ENCODE data around the gene TSPAN8.
A peak's percentile ranks its signal among the peaks of the same experiment; 100 is the strongest.
"Not testable (repeated sequence)": the region's sequence is repeated elsewhere in the genome, so short reads cannot be mapped to it uniquely, and the experiment has no call there.

TSPAN8 gene

DNA sequence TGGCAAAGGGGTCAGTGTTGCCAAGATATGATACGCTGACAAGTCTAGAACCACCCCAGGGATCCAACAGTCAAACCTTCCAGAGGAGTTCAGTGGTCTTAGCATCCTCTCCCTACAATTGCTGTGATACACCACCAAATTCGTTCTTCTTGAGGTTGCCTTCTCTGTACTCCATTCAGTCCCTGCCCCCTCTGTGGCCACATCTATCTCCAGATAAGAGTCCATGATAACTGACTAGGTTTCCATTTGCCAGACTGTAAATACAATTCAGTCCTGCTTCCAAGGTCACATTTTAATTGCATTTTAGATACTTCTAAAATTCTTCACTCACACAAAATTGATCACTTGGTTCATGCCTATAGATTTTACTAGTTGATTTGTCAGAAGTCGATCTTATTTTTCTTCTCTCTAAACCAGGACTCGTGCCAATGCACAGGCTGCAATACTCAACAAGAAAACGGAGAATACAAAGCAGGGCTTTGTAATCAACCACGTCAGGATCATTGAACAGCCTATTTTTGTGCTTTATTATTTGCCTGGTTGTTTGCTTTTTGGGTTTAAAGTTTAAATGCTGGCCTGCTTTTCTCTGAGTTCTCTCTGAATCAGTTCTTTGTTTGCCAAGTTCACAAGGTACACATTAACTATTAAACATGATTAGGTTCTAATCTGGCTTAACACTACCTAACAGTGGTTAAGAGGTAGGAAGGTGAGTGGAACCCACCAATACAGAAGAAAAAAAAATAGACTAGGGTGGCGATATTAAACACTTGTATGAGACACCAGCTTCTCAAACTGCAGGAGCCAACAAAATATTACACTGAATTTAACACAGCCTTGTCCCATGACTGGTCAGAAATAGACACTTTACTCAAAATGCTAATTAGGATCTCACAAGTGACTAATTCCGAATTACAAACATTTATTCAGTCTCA, 5.3 kb upstream of the TSPAN8 start:
- DNase-seq, result no peak

DNA sequence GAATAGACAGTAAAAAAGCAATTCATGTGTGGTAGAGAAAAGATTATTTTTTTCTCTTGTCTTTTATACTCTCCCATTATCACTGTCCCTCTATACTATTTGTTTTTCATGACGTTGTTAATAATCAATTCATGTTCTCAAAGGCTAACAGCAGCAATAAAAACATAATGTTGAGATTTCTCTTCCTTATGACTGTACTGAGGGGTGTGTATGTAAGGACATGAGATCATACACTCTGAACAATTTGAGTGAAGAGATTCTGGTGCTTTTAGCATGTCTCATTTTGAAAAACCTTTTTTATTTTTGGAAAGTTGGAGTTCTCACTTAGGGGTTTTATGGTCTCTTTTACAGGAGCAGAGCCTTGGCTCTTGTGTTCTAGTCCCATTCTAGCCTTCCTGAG, 3.8 kb upstream of the TSPAN8 start:
- no peak for DNase-seq

GRCh38 chr12:71160585-71160984, 2.8 kb upstream of the TSPAN8 start:
- no peak for DNase-seq

DNA sequence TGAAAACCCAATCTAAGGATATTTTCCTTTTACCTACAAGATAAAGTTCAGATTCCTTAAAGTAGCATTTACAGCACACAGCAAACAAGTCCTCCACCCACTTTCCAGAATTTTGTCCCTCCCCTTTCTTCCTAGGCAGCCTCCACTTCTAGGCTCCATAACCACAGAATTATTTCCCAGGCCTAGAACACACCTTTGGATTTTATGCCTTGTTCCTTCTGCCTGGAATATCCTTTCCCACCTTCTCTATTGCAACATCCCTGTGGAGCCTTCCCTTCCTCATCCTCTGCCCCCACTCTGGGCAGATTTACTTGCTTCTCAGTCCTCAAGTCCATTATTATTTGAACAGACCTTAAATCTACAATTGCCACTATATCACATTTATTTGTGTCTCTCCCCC, 2.1 kb upstream of the TSPAN8 start:
- no peak for DNase-seq

DNA sequence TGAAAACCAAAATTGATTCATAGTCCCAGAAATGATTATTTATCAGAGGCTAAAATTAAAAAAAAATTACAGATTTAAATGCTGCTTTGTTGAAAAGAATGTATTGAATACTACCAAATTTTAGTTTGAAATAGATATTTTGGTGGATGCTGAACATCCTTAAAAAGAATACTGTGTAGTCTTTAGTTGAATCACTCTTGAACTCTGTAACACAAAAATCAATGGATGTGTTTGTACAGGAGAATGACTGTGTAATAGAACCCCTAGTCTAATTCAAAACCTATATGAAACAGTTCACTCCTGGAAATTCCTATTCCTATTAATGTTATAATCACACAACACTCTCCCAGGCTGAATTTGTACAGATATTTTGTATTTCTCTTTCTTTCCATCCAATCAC, 1.5 kb upstream of the TSPAN8 start:
- DNase-seq, result no peak

DNA sequence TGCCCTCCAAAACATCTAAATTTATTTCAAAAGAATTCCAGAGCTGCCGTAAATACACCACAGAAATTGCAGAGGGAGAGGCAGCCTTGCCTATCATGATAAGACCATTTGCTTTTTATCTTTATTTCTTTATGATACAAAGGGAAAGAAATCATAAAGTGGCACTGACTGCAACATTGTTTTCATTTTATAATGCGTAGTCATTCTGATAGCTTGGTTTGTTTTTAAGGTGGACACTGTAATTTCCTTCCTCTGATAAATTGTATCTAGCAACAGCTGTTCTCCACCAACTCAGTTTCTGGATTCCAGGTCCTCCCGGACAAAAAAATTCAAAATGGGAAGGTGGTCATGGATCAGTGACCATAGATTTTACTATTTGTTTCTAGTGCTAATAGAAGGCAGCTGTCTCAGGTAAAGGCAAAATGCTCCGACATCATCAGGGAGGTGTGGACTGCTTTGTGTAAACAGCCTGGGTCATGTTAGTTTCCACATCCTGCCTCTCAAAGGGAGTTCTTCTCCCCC, 623 bp upstream of the TSPAN8 start:
- DNase-seq, result no peak

- DNase-seq, result no peak
Measured at GRCh38 chr12:71155225-71155624, 2.6 kb downstream of the TSPAN8 start.

- no peak for DNase-seq
Measured at GRCh38 chr12:71152851-71153250, 4.9 kb downstream of the TSPAN8 start.

GRCh38 chr12:71150041-71150440, 7.8 kb downstream of the TSPAN8 start:
- DNase-seq, result not testable (repeated sequence)

GRCh38 chr12:71144682-71145081, 13.1 kb downstream of the TSPAN8 start:
- no peak for DNase-seq

DNA sequence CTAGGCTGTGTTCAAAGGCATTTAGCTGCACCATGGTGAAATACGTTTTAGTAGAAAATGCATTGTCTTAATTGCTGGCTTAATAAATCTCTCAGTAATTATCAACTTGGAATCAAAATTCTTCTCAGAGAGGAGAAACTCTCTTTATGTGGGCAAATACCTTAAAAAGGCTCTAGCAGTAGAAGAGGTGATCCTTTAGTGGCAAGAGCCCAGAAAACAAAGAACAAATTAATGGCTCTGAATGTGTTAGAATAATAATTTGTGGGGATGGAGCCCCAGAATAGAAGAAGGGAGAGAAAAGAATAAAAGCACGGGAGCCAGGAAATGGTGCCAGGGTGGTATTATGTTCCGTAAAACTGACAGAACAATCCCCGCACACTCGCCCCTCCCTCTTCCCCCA, 14.8 kb downstream of the TSPAN8 start:
- no peak for DNase-seq

DNA sequence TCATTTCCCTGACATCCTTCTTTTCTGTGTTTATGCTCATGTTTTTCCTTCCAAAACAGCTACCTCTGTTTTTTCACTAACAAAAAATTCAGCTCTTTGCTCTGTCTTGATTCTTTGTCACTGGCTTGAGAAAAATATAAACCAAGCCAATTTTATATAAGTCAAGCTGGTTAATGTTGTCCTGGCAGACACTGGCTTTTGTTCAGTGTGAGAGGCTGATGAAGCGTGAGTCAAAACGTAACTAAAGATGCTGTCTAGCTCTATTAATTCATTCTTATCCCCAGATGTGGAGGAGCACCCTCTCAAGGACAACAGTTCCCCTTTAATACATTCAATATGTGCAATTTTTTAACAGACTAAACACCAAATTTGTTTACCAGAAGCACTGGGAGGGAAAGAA, 15.8 kb downstream of the TSPAN8 start:
- DNase-seq, result no peak

DNA sequence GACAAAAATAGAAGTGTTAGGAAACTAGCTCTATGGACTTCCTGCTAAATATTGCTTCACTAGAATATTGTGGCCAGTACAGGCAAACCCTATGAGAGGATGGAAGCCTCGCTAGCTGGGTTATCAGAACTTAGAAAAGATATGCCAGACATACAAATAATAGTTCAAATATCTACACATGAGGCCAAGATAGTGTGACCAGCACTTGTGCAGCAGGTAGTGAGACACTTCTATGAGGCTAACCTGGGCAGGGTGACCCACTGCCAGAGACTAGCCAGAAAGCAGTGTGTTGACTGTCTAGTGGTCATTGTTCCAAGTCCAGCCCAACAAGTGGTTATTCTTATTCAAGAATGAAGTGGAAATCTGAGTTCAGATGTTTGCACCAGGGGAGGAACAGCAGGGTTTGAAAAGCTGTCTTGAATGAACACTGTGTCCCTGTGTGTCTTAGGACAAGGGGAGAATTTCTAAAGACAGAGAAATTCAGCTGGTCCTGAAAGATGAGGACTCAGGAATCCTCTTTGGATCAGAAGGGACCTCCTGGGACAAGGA, 16.3 kb downstream of the TSPAN8 start:
- no peak for DNase-seq

DNA sequence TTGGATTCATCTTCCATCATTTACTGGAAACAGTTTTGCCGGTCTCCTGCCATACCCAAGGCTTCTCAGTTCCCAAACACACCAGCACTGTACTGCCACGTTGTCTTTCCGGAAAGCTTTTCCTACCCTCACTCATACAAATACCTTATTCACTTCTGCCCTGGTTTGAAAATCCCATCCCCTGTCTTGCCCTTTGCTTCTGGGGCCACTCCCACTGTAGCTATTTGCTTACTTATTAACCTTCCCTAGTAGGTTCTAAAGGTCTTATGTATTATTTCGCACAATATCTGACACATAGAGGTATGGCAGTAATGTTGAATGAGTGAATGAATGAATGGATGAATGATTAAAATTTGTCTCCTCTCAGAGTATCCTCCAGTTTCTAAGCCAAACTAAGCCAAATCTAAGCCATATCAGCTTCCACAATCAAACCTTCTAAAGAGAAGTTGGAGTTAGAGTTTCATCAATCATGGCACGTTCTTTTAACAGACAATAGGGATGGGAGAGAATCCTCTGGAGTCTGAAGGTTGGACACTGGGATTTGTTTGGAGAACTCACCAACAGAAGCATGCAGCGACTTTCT, 18.6 kb downstream of the TSPAN8 start:
- no peak for DNase-seq

GRCh38 chr12:71138011-71138410, 19.8 kb downstream of the TSPAN8 start:
- DNase-seq, result no peak

GRCh38 chr12:71135812-71136176, 22.0 kb downstream of the TSPAN8 start:
- DNase-seq, result no peak

GRCh38 chr12:71135077-71135811, 22.6 kb downstream of the TSPAN8 start:
- no peak for DNase-seq

DNA sequence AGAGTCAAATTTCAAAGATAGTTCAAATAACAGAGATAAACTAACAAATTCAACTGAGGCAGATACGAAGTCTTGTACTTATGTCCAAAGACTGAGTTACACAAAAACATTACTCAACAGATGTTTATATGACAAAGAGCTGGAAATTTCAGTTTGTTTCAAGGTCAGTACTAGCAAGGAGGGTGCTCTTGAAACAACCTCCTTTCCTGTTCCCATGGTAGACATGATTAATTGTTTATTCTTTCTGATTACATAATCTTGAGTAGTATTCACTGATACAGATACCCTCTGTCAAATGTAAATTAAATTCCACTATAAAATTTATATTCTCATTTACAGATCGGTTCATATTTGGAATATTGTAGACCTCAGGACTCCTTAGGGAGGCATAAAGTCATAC, 23.4 kb downstream of the TSPAN8 start:
- no peak for DNase-seq

GRCh38 chr12:71130521-71131069, 27.2 kb downstream of the TSPAN8 start:
- no peak for DNase-seq

GRCh38 chr12:71129364-71129763, 28.4 kb downstream of the TSPAN8 start:
- DNase-seq, result no peak

- peak; percentile 18 for DNase-seq
Measured at GRCh38 chr12:71128191-71128788, 29.5 kb downstream of the TSPAN8 start.

DNA sequence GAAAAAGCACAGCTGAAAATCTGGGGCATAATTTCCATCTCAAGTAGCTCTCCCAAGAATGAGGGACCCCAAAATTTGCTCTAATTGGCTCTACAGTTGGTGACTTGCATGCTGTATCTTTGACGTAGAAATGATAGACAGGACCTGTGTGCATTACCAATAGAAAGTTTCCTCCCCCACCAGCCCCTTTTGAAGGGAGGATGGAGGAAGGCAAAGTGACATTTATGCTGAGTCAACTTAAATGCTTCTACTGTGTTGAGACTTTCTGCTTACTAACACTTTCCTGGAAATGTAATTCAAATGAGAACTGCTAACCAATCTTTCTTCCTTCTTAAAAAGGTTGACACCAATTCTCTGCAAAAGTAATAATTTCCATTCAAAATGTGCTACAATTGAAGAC, 31.9 kb downstream of the TSPAN8 start:
- DNase-seq, result no peak

DNA sequence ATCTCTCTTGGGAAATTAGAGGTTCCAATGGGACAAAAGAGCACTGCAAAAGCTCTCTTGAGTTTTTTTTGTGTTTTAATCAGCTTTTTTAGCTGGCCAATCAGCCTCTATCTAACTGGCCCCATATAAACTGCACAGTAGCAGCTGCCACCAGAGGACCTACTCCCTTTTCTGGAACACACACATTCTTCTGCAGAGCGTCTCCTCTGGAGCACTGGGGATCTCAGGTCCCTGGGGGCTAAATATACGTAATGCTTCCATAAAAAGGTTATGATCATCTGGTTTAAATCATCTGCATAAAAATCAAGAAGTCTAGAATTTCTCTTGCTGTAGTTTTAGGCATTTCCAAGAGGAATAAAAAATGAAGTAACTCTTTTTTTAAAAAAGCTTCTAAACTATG, 32.3 kb downstream of the TSPAN8 start:
- peak; percentile 16 for DNase-seq
